ENCODE results near the gene CD70. TPM values are rescaled to one million over a fixed set of nuclear protein-coding genes. Genes with fewer than 3 reads are reported as not detected.

CD70 gene
- total RNA-seq, 1 experiment from 2014 or later, result 1.2 TPM

GRCh38 chr19:6613711-6614110 lies 22.8 kb upstream of the CD70 start:
- Histone ChIP-seq H3K4me2 (ENCODE audit: insufficient read depth, insufficient read length, low read length) (no peak overlapping the region), H3K79me1 (ENCODE audit: insufficient read depth, low read depth, low read length, poor library complexity, severe bottlenecking) (no peaks in the 10 kb centered on the region), H3K9ac (ENCODE audit: extremely low read depth, insufficient read length, low read length) (no peak overlapping the region), H3K14ac (ENCODE audit: insufficient read depth, low read length) (no peak overlapping the region), H4K5ac (ENCODE audit: insufficient read length, low read depth, low read length) (no peak overlapping the region), H3K27ac (ENCODE audit: insufficient read length, low read depth, low read length) (no peak overlapping the region), H3K9me3 (ENCODE audit: control insufficient read depth, low read depth, low read length) (no peaks in the 10 kb centered on the region), H3K23ac (ENCODE audit: insufficient read length, low read depth, low read length) (no peak overlapping the region), H3K23me2 (ENCODE audit: insufficient read length, low read depth, low read length, poor library complexity, severe bottlenecking) (no peaks in the 10 kb centered on the region), H2BK5ac (ENCODE audit: insufficient read length, low read length) (no peak overlapping the region), H3K4me1 (ENCODE audit: insufficient read depth, low read length) (no peaks in the 10 kb centered on the region), H4K20me1 (ENCODE audit: control insufficient read depth, insufficient read depth, insufficient read length) (no peaks in the 10 kb centered on the region), H3K18ac (ENCODE audit: insufficient read length, low read depth, low read length) (no peak overlapping the region), H2BK120ac (ENCODE audit: low read depth, low read length, poor library complexity, severe bottlenecking) (no peak overlapping the region), H4K91ac (ENCODE audit: insufficient read length, low read depth, low read length) (no peak overlapping the region), H3K4ac (ENCODE audit: low read depth, low read length) (no peak overlapping the region), H3K56ac (ENCODE audit: insufficient read length, low read depth, low read length) (no peak overlapping the region), H2BK12ac (ENCODE audit: insufficient read length, low read depth, low read length) (no peak overlapping the region), H2AK5ac (ENCODE audit: insufficient read length, low read length) (no peak overlapping the region), H3K79me2 (ENCODE audit: insufficient read depth, low read length) (no peaks in the 10 kb centered on the region), H4K8ac (replicated peaks; ENCODE audit: insufficient read length, low read depth, low read length) (no peak overlapping the region), H2BK20ac (ENCODE audit: low read depth, low read length, poor library complexity, severe bottlenecking) (no peak overlapping the region), H3T11ph (ENCODE audit: low read length) (no peak overlapping the region), H2AFZ (ENCODE audit: low read length) (no peak overlapping the region), H3K27me3 (ENCODE audit: insufficient read depth, low read length) (no peaks in the 10 kb centered on the region), H2BK15ac (ENCODE audit: low read depth, low read length) (no peak overlapping the region)
- Mint-ChIP-seq H3K27ac (no peak overlapping the region), H3K9me3 (peaks cover 17 to 77% of the 10 kb centered on the region in 2 experiments), H3K4me3 (no peak overlapping the region), H3K36me3 (ENCODE audit: insufficient read depth in 1 of 3, low read depth in 3 of 3) (no peaks in the 10 kb centered on the region), H3K4me1 (no peaks in the 10 kb centered on the region), H3K27me3 (ENCODE audit: low read depth) (peaks cover 28% of the 10 kb centered on the region)
- no peak for DNase-seq
- WGBS (ENCODE audit: extremely low coverage, insufficient read length, low lambda C conversion rate), result no CpG with 5 or more reads among the region's 6 CpGs
- no peak for TF ChIP-seq CTCF (conservative IDR thresholded peaks at IDR 0.05)
